K562 (cell line): ENCODE results near the gene PARP9. TPM values are rescaled to one million over a fixed set of nuclear protein-coding genes. Genes with fewer than 3 reads are reported as not detected.

Experiments used
- ARID1B ChIP-seq: fragments of 450-650 bp; IDR thresholded peaks from 2 replicates; pipeline ENCODE4 v1.6.1; 2016; ENCODE audit warnings: antibody characterized with exemption, mild to moderate bottlenecking, inconsistent platforms
- CREBBP ChIP-seq: IDR thresholded peaks from one replicate; pipeline ENCODE4 v1.6.1; 2012; ENCODE audit warnings: low read depth, mild to moderate bottlenecking, control low read depth, inconsistent platforms, low read length
- HDAC6 ChIP-seq: IDR thresholded peaks from 2 replicates; pipeline ENCODE4 v1.6.1; 2012; ENCODE audit warnings: low read depth, mild to moderate bottlenecking, control low read depth, inconsistent platforms, low read length, moderate library complexity
- MGA ChIP-seq: fragments of 450-650 bp; IDR thresholded peaks from 2 replicates; pipeline ENCODE4 v1.6.1; 2016; ENCODE audit warnings: mild to moderate bottlenecking, moderate library complexity
- NCOA4 ChIP-seq: fragments of 450-650 bp; IDR thresholded peaks from 2 replicates; pipeline ENCODE4 v1.6.1; 2018; ENCODE audit warnings: mild to moderate bottlenecking; ENCODE audit not compliant: partially characterized antibody
- OTX1 ChIP-seq: fragments of 450-650 bp; formaldehyde crosslinking; IDR thresholded peaks from 2 replicates; pipeline ENCODE4 v1.4.0; 2022; ENCODE audit warnings: mild to moderate bottlenecking
- SNAPC5 ChIP-seq: fragments of 250-450 bp; sonication (Bioruptor Pico); IDR thresholded peaks from 2 replicates; pipeline ENCODE4 v1.8.0; 2021; ENCODE audit warnings: moderate library complexity, mild to moderate bottlenecking, inconsistent platforms
- THRA ChIP-seq: fragments of 450-650 bp; IDR thresholded peaks from 2 replicates; pipeline ENCODE4 v1.6.1; 2017; ENCODE audit warnings: mild to moderate bottlenecking, moderate library complexity
- THRB ChIP-seq: fragments of 450-650 bp; formaldehyde crosslinking; conservative IDR thresholded peaks from 2 replicates; pipeline ENCODE4 v1.4.0; 2022; ENCODE audit warnings: mild to moderate bottlenecking, missing genetic modification characterization
- TSC22D4 ChIP-seq: fragments of 450-650 bp; IDR thresholded peaks from 2 replicates; pipeline ENCODE4 v1.6.1; 2016; ENCODE audit warnings: missing genetic modification characterization, missing biosample characterization, control low read depth
- ZBTB1 ChIP-seq: sonication (generic); formaldehyde crosslinking; IDR thresholded peaks from 2 replicates; pipeline ENCODE4 v1.8.1; 2023; ENCODE audit warnings: missing genetic modification reagents, low read depth, mild to moderate bottlenecking, borderline replicate concordance
- ZFX ChIP-seq: sonication (generic); formaldehyde crosslinking; IDR thresholded peaks from 2 replicates; pipeline ENCODE4 v1.8.0; 2022; ENCODE audit warnings: mild to moderate bottlenecking, missing genetic modification reagents, moderate library complexity
- ZNF133 ChIP-seq: fragments of 250-450 bp; sonication (Bioruptor Pico); IDR thresholded peaks from 2 replicates; pipeline ENCODE4 v1.4.0; 2020; ENCODE audit warnings: mild to moderate bottlenecking
- ZSCAN32 ChIP-seq: fragments of 450-650 bp; formaldehyde crosslinking; IDR thresholded peaks from 2 replicates; pipeline ENCODE4 v1.4.0; 2020; ENCODE audit warnings: mild to moderate bottlenecking, moderate library complexity
- polyA plus RNA-seq, 8 experiments: library from polyadenylated mRNA; depleted of rRNA in 4 of 8; stranded (reverse) in 5 of 8; unstranded in 3 of 8; fragments of >200 nt; fragmentation: Nextera tagmentation in 2 of 8; fragmentation: Illumina TruSeq in 1 of 8; extraction: Ambion mirVana in 2 of 8; extraction: Trizol in 1 of 8; gene quantifications; 2 replicates each; pipeline versions ENCODE4 v1.2.1 to v1.2.3, GENCODE V29; 2011 to 2014; ENCODE audit warnings: inconsistent platforms in 1 of 8, missing spikeins in 1 of 8
- total RNA-seq, 7 experiments: library from RNA; depleted of rRNA in 6 of 7; stranded (reverse); fragments of >200 nt in 6 of 7; fragmentation: Illumina TruSeq in 2 of 7; extraction: Trizol in 2 of 7; gene quantifications; 2 replicates each; pipeline versions ENCODE4 v1.2.1 to v1.2.3, GENCODE V29; 2011 to 2021; ENCODE audit warnings: low replicate concordance in 1 of 7

Gene PARP9
- total and polyA plus RNA-seq, 9 of the 15 experiments (the other 6 are each of a cell fraction or from before 2014, with no cell fraction given) = 2.1 to 4.8 (median 3.4) TPM

- TF ChIP-seq MGA = peak; percentile 83
- no peak for TF ChIP-seq TSC22D4
- no peak for TF ChIP-seq THRA
- TF ChIP-seq THRB = no peak
- TF ChIP-seq OTX1 (CRISPR knock-in tag) = no peak
- TF ChIP-seq ZBTB1 (CRISPR knock-in tag) = no peak
- peak; percentile 80 for TF ChIP-seq ZFX
- TF ChIP-seq ZNF133 = no peak
- no peak for TF ChIP-seq ZSCAN32 (CRISPR knock-in tag)
- TF ChIP-seq SNAPC5 (CRISPR knock-in tag) = no peak
- no peak for TF ChIP-seq NCOA4
- TF ChIP-seq CREBBP = no peak
- TF ChIP-seq HDAC6 = no peak
- TF ChIP-seq ARID1B = no peak
These were observed at the start of gene PARP9, which contains the start of gene DTX3L (continued) for GRCh38 chr3:122564155-122564912.
